Loucy (cell line): ENCODE measurements around the gene BANK1.

Experiments
- H2AFZ ChIP-seq: fragments of 200-600 bp; sonication (generic); 2 replicates; pipeline ENCODE4 v1.6.0; 2016; ENCODE audit warnings: antibody characterized with exemption, mild to moderate bottlenecking, low read length, moderate library complexity
- H3F3A ChIP-seq: fragments of 200-600 bp; 2 replicates; pipeline ENCODE4 v1.6.0; 2016; ENCODE audit warnings: antibody characterized with exemption, low read depth, mild to moderate bottlenecking
- H3K27me3 ChIP-seq: fragments of 200-600 bp; sonication (generic); 2 replicates; pipeline ENCODE4 v1.6.1; 2014; ENCODE audit warnings: low read length, mild to moderate bottlenecking; ENCODE audit not compliant: insufficient read depth, poor library complexity, severe bottlenecking
- H3K36me3 ChIP-seq: fragments of 200-600 bp; sonication (generic); 2 replicates; pipeline ENCODE4 v1.6.1; 2016; ENCODE audit warnings: low read length; ENCODE audit not compliant: insufficient read depth
- H3K4me1 ChIP-seq: fragments of 200-600 bp; sonication (generic); 2 replicates; pipeline ENCODE4 v1.5.1; 2014; ENCODE audit warnings: low read length, mild to moderate bottlenecking; ENCODE audit not compliant: insufficient read depth, poor library complexity, severe bottlenecking
- H3K4me2 ChIP-seq: fragments of 200-600 bp; sonication (generic); 2 replicates; pipeline ENCODE4 v1.6.0; 2014; ENCODE audit warnings: antibody characterized with exemption, low read length, low read depth, mild to moderate bottlenecking; ENCODE audit not compliant: poor library complexity, severe bottlenecking
- H3K4me3 ChIP-seq: fragments of 200-600 bp; sonication (generic); 2 replicates; pipeline ENCODE4 v1.5.1; 2014; ENCODE audit warnings: low read length, mild to moderate bottlenecking, mixed read lengths; ENCODE audit not compliant: poor library complexity, severe bottlenecking
- H3K79me2 ChIP-seq: fragments of 200-600 bp; sonication (generic); 2 replicates; pipeline ENCODE4 v1.6.1; 2014; ENCODE audit warnings: low read length; ENCODE audit not compliant: insufficient read depth
- H3K9ac ChIP-seq: fragments of 200-600 bp; sonication (generic); 2 replicates; pipeline ENCODE4 v1.6.0; 2014; ENCODE audit warnings: mild to moderate bottlenecking, low read depth, low read length, moderate library complexity; ENCODE audit not compliant: poor library complexity, severe bottlenecking
- H3K9me2 ChIP-seq: fragments of 200-600 bp; sonication (generic); replicated peaks from 2 replicates; pipeline ENCODE4 v1.6.1; 2016; ENCODE audit warnings: low read depth, low read length, mixed read lengths
- H3K9me3 ChIP-seq: fragments of 200-600 bp; sonication (generic); 2 replicates; pipeline ENCODE4 v1.6.1; 2014; ENCODE audit warnings: mild to moderate bottlenecking, antibody characterized with exemption, low read length, low read depth; ENCODE audit not compliant: insufficient read depth
- H4K20me1 ChIP-seq: fragments of 200-600 bp; sonication (generic); 2 replicates; pipeline ENCODE4 v1.6.0; 2014; ENCODE audit warnings: antibody characterized with exemption, low read length, mild to moderate bottlenecking; ENCODE audit not compliant: insufficient read depth, poor library complexity, severe bottlenecking
- EZH2phosphoT487 ChIP-seq: fragments of 200-600 bp; IDR thresholded peaks from 2 replicates; pipeline ENCODE4 v1.6.1; 2018; ENCODE audit warnings: antibody characterized with exemption, mild to moderate bottlenecking, moderate library complexity, borderline replicate concordance
- TF ChIP-seq, protein P1 (sequence below): fragments of 200-600 bp; sonication (generic); conservative IDR thresholded peaks from 2 replicates; pipeline ENCODE4 v1.5.1; 2014; ENCODE audit warnings: mild to moderate bottlenecking, antibody characterized with exemption, low read length

The BANK1 gene

DNA sequence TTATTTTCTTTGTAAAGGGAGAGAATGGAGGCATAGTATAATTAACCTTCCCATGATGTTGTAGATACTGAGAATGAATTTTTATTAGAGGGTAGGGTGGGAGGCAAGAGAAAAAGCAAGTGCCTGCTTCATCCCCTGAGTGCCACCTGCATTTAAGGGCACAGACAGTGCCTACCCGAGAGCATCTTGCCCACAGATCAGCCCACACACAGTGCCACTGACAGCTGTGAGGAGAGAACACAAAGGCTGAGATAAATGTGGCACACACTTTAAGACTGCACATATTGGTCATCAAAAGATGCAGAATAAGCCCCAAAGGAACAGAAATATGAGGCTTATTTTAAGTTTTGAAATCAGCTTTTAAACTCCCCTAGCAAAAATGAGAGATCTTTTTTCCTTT, 304.0 kb downstream of the BANK1 start:
- no peaks in the 10 kb centered on the region for H3K79me2 ChIP-seq
- H3K9me3 ChIP-seq = no peaks in the 10 kb centered on the region
- H3K9me2 ChIP-seq = no peaks in the 10 kb centered on the region
- H3K9ac ChIP-seq = no peak overlapping the region
- no peaks in the 10 kb centered on the region for H4K20me1 ChIP-seq
- no peak overlapping the region for H3K4me2 ChIP-seq
- no peaks in the 10 kb centered on the region for H3K4me1 ChIP-seq
- H3K4me3 ChIP-seq = no peak overlapping the region
- no peaks in the 10 kb centered on the region for H3F3A ChIP-seq
- no peaks in the 10 kb centered on the region for H3K27me3 ChIP-seq
- no peak for TF ChIP-seq EZH2phosphoT487
- TF ChIP-seq, protein P1, sequence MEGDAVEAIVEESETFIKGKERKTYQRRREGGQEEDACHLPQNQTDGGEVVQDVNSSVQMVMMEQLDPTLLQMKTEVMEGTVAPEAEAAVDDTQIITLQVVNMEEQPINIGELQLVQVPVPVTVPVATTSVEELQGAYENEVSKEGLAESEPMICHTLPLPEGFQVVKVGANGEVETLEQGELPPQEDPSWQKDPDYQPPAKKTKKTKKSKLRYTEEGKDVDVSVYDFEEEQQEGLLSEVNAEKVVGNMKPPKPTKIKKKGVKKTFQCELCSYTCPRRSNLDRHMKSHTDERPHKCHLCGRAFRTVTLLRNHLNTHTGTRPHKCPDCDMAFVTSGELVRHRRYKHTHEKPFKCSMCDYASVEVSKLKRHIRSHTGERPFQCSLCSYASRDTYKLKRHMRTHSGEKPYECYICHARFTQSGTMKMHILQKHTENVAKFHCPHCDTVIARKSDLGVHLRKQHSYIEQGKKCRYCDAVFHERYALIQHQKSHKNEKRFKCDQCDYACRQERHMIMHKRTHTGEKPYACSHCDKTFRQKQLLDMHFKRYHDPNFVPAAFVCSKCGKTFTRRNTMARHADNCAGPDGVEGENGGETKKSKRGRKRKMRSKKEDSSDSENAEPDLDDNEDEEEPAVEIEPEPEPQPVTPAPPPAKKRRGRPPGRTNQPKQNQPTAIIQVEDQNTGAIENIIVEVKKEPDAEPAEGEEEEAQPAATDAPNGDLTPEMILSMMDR = no peak
- no peaks in the 10 kb centered on the region for H3K36me3 ChIP-seq
- H2AFZ ChIP-seq = no peak overlapping the region

DNA sequence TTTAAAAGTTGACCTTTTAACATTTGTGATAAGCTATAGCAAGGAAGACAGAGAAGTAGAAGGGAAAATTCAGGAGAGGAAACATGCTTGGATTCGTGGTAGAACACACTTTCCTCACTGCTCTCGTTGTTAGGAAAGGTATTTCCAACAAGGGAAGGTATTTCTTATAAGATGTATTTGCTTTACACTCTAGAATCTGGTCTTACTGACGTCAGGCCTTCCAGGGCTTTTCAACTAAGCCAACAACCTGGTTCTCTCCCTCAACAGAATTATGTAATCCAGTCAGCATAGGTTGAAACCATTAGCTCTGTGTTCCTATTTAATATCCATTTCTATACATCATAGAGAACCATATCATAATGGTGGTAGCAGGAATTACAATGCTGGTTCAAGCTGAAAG, 312.8 kb downstream of the BANK1 start:
- no peaks in the 10 kb centered on the region for H3K9me2 ChIP-seq
- no peaks in the 10 kb centered on the region for H3K27me3 ChIP-seq
- no peaks in the 10 kb centered on the region for H3K4me1 ChIP-seq
- H3K4me2 ChIP-seq = no peak overlapping the region
- no peaks in the 10 kb centered on the region for H3K79me2 ChIP-seq
- H3K9me3 ChIP-seq = peaks cover 16% of the 10 kb centered on the region
- no peak overlapping the region for H3K9ac ChIP-seq
- H3F3A ChIP-seq = no peaks in the 10 kb centered on the region
- no peak for TF ChIP-seq EZH2phosphoT487
- TF ChIP-seq, protein P1 = no peak
- H4K20me1 ChIP-seq = no peaks in the 10 kb centered on the region
- no peaks in the 10 kb centered on the region for H3K36me3 ChIP-seq
- H2AFZ ChIP-seq = no peak overlapping the region
- no peak overlapping the region for H3K4me3 ChIP-seq

DNA sequence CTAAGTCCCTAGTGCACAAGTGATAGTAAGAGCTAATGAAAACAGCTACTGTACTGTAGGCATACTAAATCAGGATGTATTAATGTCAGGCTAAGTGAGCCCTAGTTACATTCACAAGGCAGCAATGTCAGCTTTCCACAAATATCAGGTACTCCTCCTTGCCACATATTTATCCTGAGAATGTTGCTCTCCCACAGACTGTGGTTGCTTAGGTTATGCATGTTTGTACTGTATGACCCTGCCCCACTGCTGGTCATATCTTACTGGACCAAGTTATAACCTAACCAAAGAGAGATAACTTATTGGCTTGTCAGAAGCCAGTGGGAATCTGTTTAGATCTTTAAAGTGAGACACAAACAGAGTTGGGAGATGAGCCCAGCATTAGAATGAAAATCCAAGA, 313.7 kb downstream of the BANK1 start:
- no peak overlapping the region for H3K9ac ChIP-seq
- H3K9me2 ChIP-seq = no peaks in the 10 kb centered on the region
- no peak for TF ChIP-seq EZH2phosphoT487
- TF ChIP-seq, protein P1 = no peak
- H3K4me1 ChIP-seq = no peaks in the 10 kb centered on the region
- H3K9me3 ChIP-seq = peaks cover 16% of the 10 kb centered on the region
- H3F3A ChIP-seq = no peaks in the 10 kb centered on the region
- H3K4me3 ChIP-seq = no peak overlapping the region
- no peaks in the 10 kb centered on the region for H3K27me3 ChIP-seq
- no peaks in the 10 kb centered on the region for H4K20me1 ChIP-seq
- no peaks in the 10 kb centered on the region for H3K36me3 ChIP-seq
- H3K79me2 ChIP-seq = no peaks in the 10 kb centered on the region
- no peak overlapping the region for H3K4me2 ChIP-seq
- no peak overlapping the region for H2AFZ ChIP-seq
